ENCODE measurements around the gene PIGV.

- TF ChIP-seq CTCF (IDR thresholded peaks at IDR 0.05) (no peak), POLR2A (IDR thresholded peaks at IDR 0.05) (no peak)
Observed at GRCh38 chr1:26758358-26758757, 29.4 kb upstream of the PIGV start.

Data from testis (tissue), 2 donors.